Uterus (tissue), 4 donors: Measurements from ENCODE around the gene MICAL2. TPM values are rescaled to one million over a fixed set of nuclear protein-coding genes. Genes with fewer than 3 reads are reported as not detected.

ENCODE experiments used
- DNase-seq, 2 donors: peaks; one replicate each; pipeline ENCODE4 v3.0.0-alpha.2; 2019 to 2020
- H3K27ac ChIP-seq, 2 donors: fragments of 200-600 bp; sonication (generic); 1 replicate in 1 of 2; 2 replicates in 1 of 2; pipeline ENCODE4 v1.5.1; 2016 to 2018
- H3K27me3 ChIP-seq, 2 donors: fragments of 200-600 bp; sonication (generic); one replicate each; pipeline ENCODE4 v1.5.1; 2018 to 2019; ENCODE audit warnings: control low read depth in 1 of 2
- H3K36me3 ChIP-seq, 2 donors: fragments of 200-600 bp; sonication (generic); one replicate each; pipeline ENCODE4 v1.5.1; 2019; ENCODE audit warnings: control low read depth in 1 of 2
- H3K4me1 ChIP-seq, 2 donors: fragments of 200-600 bp; sonication (generic); one replicate each; pipeline ENCODE4 v1.5.1; 2018 to 2019; ENCODE audit warnings: control low read depth in 1 of 2
- H3K4me3 ChIP-seq, 2 donors: fragments of 200-600 bp; sonication (generic); 1 replicate in 1 of 2; 2 replicates in 1 of 2; pipeline ENCODE4 v1.5.1; 2018 to 2019; ENCODE audit warnings: mild to moderate bottlenecking in 1 of 2
- H3K9me3 ChIP-seq, 2 donors: fragments of 200-600 bp; sonication (generic); one replicate each; pipeline ENCODE4 v1.5.1; 2019; ENCODE audit warnings: control low read depth in 1 of 2
- CTCF ChIP-seq, 4 experiments: fragments of 200-600 bp in 2 of 4; fragments of 450-650 bp in 2 of 4; sonication (generic) in 2 of 4; IDR thresholded peaks; one replicate each; pipeline ENCODE4 v1.5.1; 2016 to 2019; ENCODE audit warnings: antibody characterized with exemption in 4 of 4, mild to moderate bottlenecking in 2 of 4, moderate library complexity in 1 of 4
- POLR2A ChIP-seq, 2 donors: fragments of 450-650 bp; IDR thresholded peaks; one replicate each; pipeline ENCODE4 v1.6.1; 2016; ENCODE audit warnings: antibody characterized with exemption in 2 of 2, mild to moderate bottlenecking in 1 of 2, moderate library complexity in 1 of 2
- intact Hi-C: fragments of 100-400 bp; cut with DNase I; formaldehyde crosslinking; loops from one replicate; pipeline ENCODE4 v1.15.1; 2023; ENCODE audit warnings: low total_unique reads
- total RNA-seq, 4 donors: library from RNA; depleted of rRNA in 3 of 4; stranded (reverse); fragments of >200 nt in 3 of 4; gene quantifications; one replicate each; pipeline versions ENCODE4 v1.1.0 to v1.2.4, GENCODE V29; 2014 to 2023
- donor health status: DM: yes; HTN: yes; CAD: no.

Gene MICAL2
- total RNA-seq, 4 donors from 2014 or later: 29.6 to 139 (median 53.1) TPM

DNA sequence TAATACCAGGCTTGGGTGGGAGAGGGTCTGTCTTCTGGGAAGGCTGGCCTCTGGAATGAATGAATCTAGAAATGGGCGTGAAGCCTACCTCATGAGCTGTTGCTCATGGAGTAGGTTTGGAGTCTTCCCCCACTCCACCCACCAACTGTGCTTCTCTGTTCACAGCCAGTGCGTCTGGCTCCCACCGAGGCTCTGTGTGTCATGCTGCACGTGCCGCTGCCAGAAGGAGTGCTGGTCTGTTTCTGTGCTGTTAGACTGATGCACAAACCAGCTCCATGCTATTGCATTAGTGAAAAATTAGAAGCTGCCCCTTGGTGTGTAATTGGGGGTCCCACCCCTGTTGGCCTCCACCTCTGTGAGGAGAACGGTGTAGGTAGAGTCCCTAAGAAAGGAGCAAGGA is 134.7 kb downstream of the MICAL2 start:
- no peak overlapping the region for H3K27ac ChIP-seq
- no peaks in the 10 kb centered on the region for H3K27me3 ChIP-seq
- no peaks in the 10 kb centered on the region for H3K4me1 ChIP-seq
- H3K36me3 ChIP-seq: no peaks in the 10 kb centered on the region
- intact Hi-C loops: no loop called here
- H3K9me3 ChIP-seq: no peaks in the 10 kb centered on the region
- no peak overlapping the region for H3K4me3 ChIP-seq
- no peak for DNase-seq
- TF ChIP-seq CTCF (IDR thresholded peaks at IDR 0.05): no peak
- no peak for TF ChIP-seq POLR2A (IDR thresholded peaks at IDR 0.05)

- no peak for DNase-seq
- TF ChIP-seq POLR2A (IDR thresholded peaks at IDR 0.05) (no peak), CTCF (IDR thresholded peaks at IDR 0.05) (no peak)
- Histone ChIP-seq H3K4me1 (no peaks in the 10 kb centered on the region), H3K27ac (peak overlapping the region in 1 of 2 donors; percentile 22), H3K4me3 (no peak overlapping the region), H3K27me3 (no peaks in the 10 kb centered on the region), H3K9me3 (no peaks in the 10 kb centered on the region), H3K36me3 (no peaks in the 10 kb centered on the region)
- intact Hi-C loops: no loop called here
These were observed 135.2 kb downstream of the MICAL2 start for GRCh38 chr11:12245549-12246016.

DNA sequence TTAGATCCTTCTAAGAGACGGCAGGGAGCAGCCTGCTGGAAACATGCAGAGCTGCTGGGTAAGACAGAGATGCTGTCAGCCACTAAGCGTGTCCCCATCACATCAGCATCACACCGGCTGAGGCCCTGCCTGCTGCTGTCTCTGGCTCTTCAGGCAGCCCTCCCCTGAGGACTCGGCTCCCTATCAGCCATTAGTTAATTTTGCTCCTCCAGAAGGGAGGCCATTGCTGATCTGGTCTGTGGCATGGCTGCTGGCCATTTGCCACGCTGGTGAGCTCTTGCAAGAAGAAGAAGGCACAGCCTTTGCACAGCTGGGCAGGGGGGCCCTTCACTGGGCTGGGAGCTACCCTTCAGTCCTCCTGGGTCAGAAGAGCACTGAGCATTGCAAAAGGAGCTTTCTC is 135.8 kb downstream of the MICAL2 start:
- Histone ChIP-seq H3K36me3 (no peaks in the 10 kb centered on the region), H3K27ac (peak overlapping the region in 1 of 2 donors; percentile 22), H3K27me3 (no peaks in the 10 kb centered on the region), H3K9me3 (no peaks in the 10 kb centered on the region), H3K4me1 (no peaks in the 10 kb centered on the region), H3K4me3 (no peak overlapping the region)
- no peak for TF ChIP-seq CTCF (IDR thresholded peaks at IDR 0.05)
- no peak for TF ChIP-seq POLR2A (IDR thresholded peaks at IDR 0.05)
- intact Hi-C loops: no loop called here
- no peak for DNase-seq

GRCh38 chr11:12246989-12247388 is 136.6 kb downstream of the MICAL2 start:
- Histone ChIP-seq H3K27ac (no peak overlapping the region), H3K4me3 (no peak overlapping the region), H3K36me3 (no peaks in the 10 kb centered on the region), H3K4me1 (no peaks in the 10 kb centered on the region), H3K27me3 (no peaks in the 10 kb centered on the region), H3K9me3 (no peaks in the 10 kb centered on the region)
- DNase-seq: no peak
- intact Hi-C loops: no loop called here
- no peak for TF ChIP-seq CTCF (IDR thresholded peaks at IDR 0.05)
- TF ChIP-seq POLR2A (IDR thresholded peaks at IDR 0.05): no peak

- DNase-seq: no peak
- Histone ChIP-seq H3K36me3 (no peaks in the 10 kb centered on the region), H3K9me3 (no peaks in the 10 kb centered on the region), H3K4me1 (no peaks in the 10 kb centered on the region), H3K27ac (peak overlapping the region; percentile 2 to 51), H3K27me3 (no peaks in the 10 kb centered on the region), H3K4me3 (no peak overlapping the region)
- intact Hi-C loops: no loop called here
- no peak for TF ChIP-seq CTCF (IDR thresholded peaks at IDR 0.05)
These were observed 137.3 kb downstream of the MICAL2 start for GRCh38 chr11:12247543-12248254.
